GM12873 (cell line): ENCODE results near the gene PTGER4.

Source experiments
- CTCF ChIP-seq: IDR thresholded peaks from 2 replicates; pipeline ENCODE4 v1.5.1; 2012; ENCODE audit warnings: low read depth, mild to moderate bottlenecking, moderate library complexity, low read length, control low read depth; ENCODE audit not compliant: insufficient read depth; ENCODE audit errors: missing control alignments

Gene PTGER4

GRCh38 chr5:40680741-40681362 lies 1.1 kb downstream of the PTGER4 start:
- TF ChIP-seq CTCF, result peak; percentile 36

DNA sequence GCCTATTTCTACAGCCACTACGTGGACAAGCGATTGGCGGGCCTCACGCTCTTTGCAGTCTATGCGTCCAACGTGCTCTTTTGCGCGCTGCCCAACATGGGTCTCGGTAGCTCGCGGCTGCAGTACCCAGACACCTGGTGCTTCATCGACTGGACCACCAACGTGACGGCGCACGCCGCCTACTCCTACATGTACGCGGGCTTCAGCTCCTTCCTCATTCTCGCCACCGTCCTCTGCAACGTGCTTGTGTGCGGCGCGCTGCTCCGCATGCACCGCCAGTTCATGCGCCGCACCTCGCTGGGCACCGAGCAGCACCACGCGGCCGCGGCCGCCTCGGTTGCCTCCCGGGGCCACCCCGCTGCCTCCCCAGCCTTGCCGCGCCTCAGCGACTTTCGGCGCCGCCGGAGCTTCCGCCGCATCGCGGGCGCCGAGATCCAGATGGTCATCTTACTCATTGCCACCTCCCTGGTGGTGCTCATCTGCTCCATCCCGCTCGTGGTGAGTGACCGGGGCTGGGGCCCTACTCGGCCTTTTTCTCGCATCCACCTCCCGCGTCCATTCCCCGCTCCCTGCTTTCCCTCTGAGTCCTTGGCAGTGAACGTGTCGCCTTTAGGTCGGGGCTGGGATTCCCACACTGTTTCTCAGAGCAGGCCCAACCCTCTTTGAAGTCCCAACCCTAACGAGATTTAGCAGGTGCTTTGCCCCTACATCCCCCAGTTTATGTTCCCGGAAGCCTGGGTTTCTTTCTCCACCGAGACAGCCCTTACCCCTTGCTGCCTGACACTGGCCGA lies 1.8 kb downstream of the PTGER4 start:
- no peak for TF ChIP-seq CTCF

DNA sequence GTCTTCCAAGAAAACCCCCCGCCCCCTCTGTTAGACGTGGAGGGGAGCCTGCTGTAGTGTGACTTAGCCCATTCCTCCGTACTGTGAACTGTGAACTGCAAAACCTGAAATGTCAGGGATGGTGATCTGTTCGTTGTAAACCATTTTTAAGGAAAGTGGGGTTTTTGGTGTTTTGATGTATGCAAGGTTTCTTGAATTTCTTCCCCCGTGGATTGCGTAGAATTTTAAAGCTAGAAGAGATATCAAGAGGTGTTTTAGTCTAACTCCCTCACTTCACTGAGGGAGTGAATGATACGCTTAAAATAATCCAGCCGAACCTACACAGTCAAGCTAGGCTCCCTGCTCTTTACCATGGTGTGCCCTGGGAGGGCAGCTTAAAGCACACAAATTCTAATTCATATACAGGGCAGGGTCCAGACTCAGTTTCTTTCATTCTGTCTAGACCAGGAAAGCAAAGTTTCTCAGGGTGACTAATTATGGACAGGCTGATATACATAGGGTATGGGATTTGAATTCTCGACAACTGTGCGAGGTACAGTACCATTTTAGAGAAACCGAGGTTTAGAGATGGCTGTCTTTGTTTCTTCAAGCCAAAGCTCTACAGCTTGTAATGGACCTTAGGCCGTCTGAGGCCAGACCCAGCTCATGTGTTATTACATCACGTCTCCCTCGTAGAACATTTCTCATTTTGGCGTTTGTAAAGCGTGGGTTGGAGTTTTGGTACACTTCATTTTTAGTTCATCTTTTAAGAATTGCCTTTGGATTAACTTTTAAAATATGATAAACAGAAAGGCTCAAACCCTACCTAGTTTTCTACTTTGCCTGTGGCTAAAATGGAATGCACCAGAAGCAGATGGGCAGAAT lies 2.7 kb downstream of the PTGER4 start:
- TF ChIP-seq CTCF, result no peak

- no peak for TF ChIP-seq CTCF
These were observed 3.6 kb downstream of the PTGER4 start for GRCh38 chr5:40683305-40683704.

- TF ChIP-seq CTCF, result no peak
These were observed 5.5 kb downstream of the PTGER4 start for GRCh38 chr5:40685193-40685592.

DNA sequence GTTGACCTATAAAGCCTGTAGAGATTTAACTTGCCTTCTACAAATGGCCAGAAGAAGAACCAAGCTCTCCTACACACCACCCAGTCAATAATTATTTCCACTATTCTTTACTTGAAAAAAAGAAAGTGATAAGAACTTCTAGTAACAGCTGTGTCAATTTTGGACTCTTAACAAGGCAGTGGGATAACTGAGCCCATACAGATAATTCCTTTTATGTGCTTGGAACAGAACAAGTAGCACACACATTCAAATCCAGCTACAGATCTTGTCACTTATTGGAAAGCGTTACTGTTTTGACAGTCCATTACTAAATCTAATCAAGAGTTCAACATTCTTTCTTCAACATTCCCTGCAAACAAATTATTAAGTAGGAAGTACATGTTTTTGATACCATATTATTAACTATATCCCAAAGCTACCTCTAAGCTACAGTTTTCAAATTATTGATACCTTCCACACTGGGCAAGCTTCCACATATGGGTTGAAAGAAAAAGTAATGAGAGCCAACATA lies 6.3 kb downstream of the PTGER4 start:
- TF ChIP-seq CTCF, result no peak

DNA sequence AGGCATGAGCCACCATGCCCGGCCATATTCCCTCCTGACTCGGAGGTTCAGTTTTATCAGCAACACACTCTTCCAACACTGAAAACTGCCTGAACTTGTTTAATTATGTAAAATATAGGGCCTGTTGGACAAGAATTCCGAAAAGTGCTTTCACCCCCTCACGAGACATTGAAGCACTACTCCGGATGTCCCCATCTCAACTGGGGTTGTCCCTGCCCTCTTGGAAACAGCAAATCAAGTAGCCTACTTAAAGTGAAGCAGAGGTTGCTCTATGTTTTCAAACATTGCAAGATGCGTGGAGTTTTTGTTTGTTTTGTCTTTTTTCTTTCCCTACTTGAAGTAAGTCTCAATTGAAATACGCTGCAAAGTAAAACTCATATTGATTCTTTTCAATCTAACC lies 7.6 kb downstream of the PTGER4 start:
- TF ChIP-seq CTCF, result peak; percentile 2
